Thyroid gland (tissue), 4 donors: ENCODE measurements around the gene PDAP1.

ENCODE experiments used
- CTCF ChIP-seq, 6 experiments: fragments of 200-600 bp in 3 of 6; fragments of 450-650 bp in 3 of 6; sonication (generic) in 3 of 6; IDR thresholded peaks; one replicate each; pipeline ENCODE4 v1.5.1; 2016 to 2019; ENCODE audit warnings: antibody characterized with exemption in 6 of 6, mild to moderate bottlenecking in 2 of 6, inconsistent platforms in 1 of 6, moderate library complexity in 1 of 6
- POLR2A ChIP-seq, 2 donors: fragments of 450-650 bp; IDR thresholded peaks; one replicate each; pipeline ENCODE4 v1.6.1; 2017; ENCODE audit warnings: antibody characterized with exemption in 2 of 2, mild to moderate bottlenecking in 2 of 2, moderate library complexity in 1 of 2

- TF ChIP-seq CTCF (IDR thresholded peaks at IDR 0.05) (no peak), POLR2A (IDR thresholded peaks at IDR 0.05) (no peak)
These were observed 35.0 kb downstream of the PDAP1 start for GRCh38 chr7:99373091-99374066.
